HUES6 (cell line): ENCODE results near the gene FUS.

ENCODE experiments used
- H3K27ac ChIP-seq: 2 replicates; pipeline ENCODE4 v1.7.0; 2013; ENCODE audit warnings: low read depth, mild to moderate bottlenecking, low read length, inconsistent platforms
- H3K27me3 ChIP-seq: 2 replicates; pipeline ENCODE4 v1.6.1; 2013; ENCODE audit warnings: low read length; ENCODE audit not compliant: control insufficient read depth, insufficient read depth
- H3K36me3 ChIP-seq: 2 replicates; pipeline ENCODE4 v1.6.1; 2013; ENCODE audit warnings: low read length; ENCODE audit not compliant: control insufficient read depth, insufficient read depth
- H3K4me1 ChIP-seq: 2 replicates; pipeline ENCODE4 v1.6.1; 2013; ENCODE audit warnings: low read length; ENCODE audit not compliant: control insufficient read depth, insufficient read depth
- H3K4me3 ChIP-seq: 2 replicates; pipeline ENCODE4 v1.5.1; 2013; ENCODE audit warnings: low read depth, low read length
- H3K9ac ChIP-seq: one replicate; pipeline ENCODE4 v1.6.1; 2013; ENCODE audit warnings: mild to moderate bottlenecking, low read length
- H3K9me3 ChIP-seq: 2 replicates; pipeline ENCODE4 v1.6.1; 2013; ENCODE audit warnings: low read depth, low read length; ENCODE audit not compliant: control insufficient read depth, insufficient read depth

The FUS gene

DNA sequence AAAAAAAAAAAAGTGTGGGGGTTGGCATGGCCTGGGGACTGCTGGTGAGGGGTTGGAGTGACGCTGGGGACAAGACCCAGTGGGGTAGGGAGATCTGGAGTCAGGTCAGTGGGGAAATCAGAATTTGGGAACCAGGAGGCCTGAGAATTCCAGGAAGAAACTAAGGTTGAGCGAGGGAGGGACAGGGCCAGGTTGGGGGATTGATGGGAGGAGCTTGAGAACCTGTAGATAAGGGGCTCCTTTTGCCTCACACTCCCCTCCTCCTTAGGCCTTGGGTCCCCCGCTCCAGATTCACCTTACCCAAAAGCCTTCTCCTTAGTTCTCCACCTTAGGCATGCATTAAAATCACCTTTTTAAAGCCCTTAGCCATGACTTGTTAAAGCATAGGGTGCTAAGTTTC is 45.3 kb downstream of the FUS start:
- Histone ChIP-seq H3K27ac (no peak overlapping the region), H3K4me3 (no peak overlapping the region)

DNA sequence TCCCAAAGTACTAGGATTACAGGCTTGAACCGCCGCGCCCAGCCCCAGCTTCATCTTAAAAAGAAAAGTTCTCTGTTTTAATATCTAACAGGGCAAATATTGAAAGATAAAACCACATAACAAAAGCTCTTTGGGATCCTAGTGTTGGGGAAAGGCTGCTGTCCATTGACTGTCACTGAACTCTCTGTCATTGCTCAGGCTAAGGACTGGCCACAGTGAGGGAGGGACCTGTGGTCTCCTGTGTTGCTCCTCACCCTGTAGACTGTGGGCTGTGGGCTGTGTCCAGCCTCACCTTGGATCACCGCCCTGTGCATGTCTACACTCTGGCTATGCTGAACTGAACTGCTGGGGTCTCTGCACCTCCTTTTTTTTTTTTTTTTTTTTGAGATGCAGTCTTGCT is 48.3 kb downstream of the FUS start:
- H3K27me3 ChIP-seq = no peaks in the 10 kb centered on the region
- no peak overlapping the region for H3K4me3 ChIP-seq
- peaks cover 7% of the 10 kb centered on the region for H3K9me3 ChIP-seq
- H3K36me3 ChIP-seq = no peaks in the 10 kb centered on the region
- H3K27ac ChIP-seq = no peak overlapping the region
- H3K4me1 ChIP-seq = peaks cover 4% of the 10 kb centered on the region
- H3K9ac ChIP-seq = no peak overlapping the region

More for the DNA sequence above, 45.3 kb downstream of the FUS start:
- no peaks in the 10 kb centered on the region for H3K9me3 ChIP-seq
- H3K4me1 ChIP-seq = peaks cover 4% of the 10 kb centered on the region
- H3K27me3 ChIP-seq = peaks cover 12% of the 10 kb centered on the region; the same call in 1 of the 2 replicates
- no peak overlapping the region for H3K9ac ChIP-seq
- H3K36me3 ChIP-seq = no peaks in the 10 kb centered on the region

DNA sequence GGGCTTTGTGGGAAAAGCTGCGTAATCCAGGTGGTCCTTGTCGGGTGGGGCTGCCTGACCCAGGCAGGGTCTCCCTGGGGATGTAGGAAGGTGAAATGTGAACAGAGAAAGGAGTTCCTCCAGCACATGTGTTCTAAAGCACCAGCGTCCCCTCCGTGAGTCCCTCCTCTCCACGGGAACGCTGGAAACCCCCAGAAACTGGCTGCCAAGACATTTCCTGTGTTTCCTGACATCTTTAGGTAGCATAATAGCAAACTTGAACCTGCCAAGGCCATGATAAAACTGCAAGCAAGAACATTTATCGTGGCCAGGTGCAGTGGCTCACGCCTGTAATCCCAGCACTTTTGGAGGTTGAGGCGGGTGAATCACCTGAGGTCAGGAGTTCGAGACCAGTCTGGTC is 49.6 kb downstream of the FUS start:
- no peak overlapping the region for H3K4me3 ChIP-seq
- H3K9ac ChIP-seq = no peak overlapping the region
- peaks cover 15% of the 10 kb centered on the region for H3K9me3 ChIP-seq
- H3K27ac ChIP-seq = no peak overlapping the region
- peaks cover 4% of the 10 kb centered on the region for H3K4me1 ChIP-seq
- no peaks in the 10 kb centered on the region for H3K27me3 ChIP-seq
- H3K36me3 ChIP-seq = no peaks in the 10 kb centered on the region

DNA sequence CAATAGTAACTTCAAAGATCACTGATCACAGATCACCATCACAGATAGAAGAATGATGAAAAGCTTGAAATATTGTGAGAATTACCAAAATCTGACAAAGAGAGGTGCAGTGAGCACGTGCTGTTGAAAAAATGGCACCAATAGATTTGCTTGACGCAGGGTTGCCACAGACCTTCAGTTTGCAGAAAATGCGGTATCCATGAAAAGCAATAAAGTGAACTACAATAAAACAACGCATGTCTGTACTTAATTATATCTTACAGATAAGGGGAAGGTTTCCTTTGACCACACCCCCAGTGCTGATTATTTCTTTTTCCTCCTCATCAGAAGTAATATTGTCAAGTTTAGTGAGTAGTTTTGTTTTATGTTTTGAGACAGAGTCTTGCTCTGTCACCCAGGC is 58.1 kb downstream of the FUS start:
- Histone ChIP-seq H3K27me3 (no peaks in the 10 kb centered on the region), H3K4me3 (no peak overlapping the region), H3K9me3 (peaks cover 22% of the 10 kb centered on the region), H3K9ac (no peak overlapping the region), H3K27ac (no peak overlapping the region), H3K4me1 (no peaks in the 10 kb centered on the region), H3K36me3 (no peaks in the 10 kb centered on the region)
